Mucosa of rectum (tissue), 2 donors: ENCODE measurements around the gene OCA2.

Experiments used
- H3K27ac ChIP-seq, 2 donors: one replicate each; pipeline ENCODE4 v1.7.0; 2013; ENCODE audit warnings: inconsistent platforms in 2 of 2, low read depth in 2 of 2, low read length in 2 of 2
- H3K27me3 ChIP-seq, 2 donors: one replicate each; pipeline ENCODE4 v1.7.0; 2013; ENCODE audit warnings: low read length in 2 of 2; ENCODE audit not compliant: control insufficient read depth in 2 of 2, insufficient read depth in 2 of 2
- H3K36me3 ChIP-seq, 2 donors: one replicate each; pipeline ENCODE4 v1.7.0; 2013; ENCODE audit warnings: low read length in 2 of 2; ENCODE audit not compliant: control insufficient read depth in 2 of 2, insufficient read depth in 2 of 2
- H3K4me1 ChIP-seq, 2 donors: one replicate each; pipeline ENCODE4 v1.7.0; 2013; ENCODE audit warnings: low read length in 2 of 2, mild to moderate bottlenecking in 1 of 2; ENCODE audit not compliant: control insufficient read depth in 2 of 2, insufficient read depth in 2 of 2
- H3K4me3 ChIP-seq, 2 donors: one replicate each; pipeline ENCODE4 v1.7.0; 2013; ENCODE audit warnings: low read length in 2 of 2
- H3K9ac ChIP-seq, 2 donors: one replicate each; pipeline ENCODE4 v1.7.0; 2013; ENCODE audit warnings: low read length in 2 of 2, low read depth in 1 of 2, mild to moderate bottlenecking in 1 of 2
- H3K9me3 ChIP-seq, 2 donors: one replicate each; pipeline ENCODE4 v1.7.0; 2013; ENCODE audit warnings: low read length in 2 of 2; ENCODE audit not compliant: control insufficient read depth in 2 of 2
- donor health status: healthy.
- donor health status: Normal muscosa, but diverticular disease.

OCA2 gene

GRCh38 chr15:28004143-28005003, 94.7 kb downstream of the OCA2 start:
- no peaks in the 10 kb centered on the region for H3K9me3 ChIP-seq
- H3K27ac ChIP-seq, result no peak overlapping the region
- H3K4me1 ChIP-seq, result no peaks in the 10 kb centered on the region
- no peak overlapping the region for H3K9ac ChIP-seq
- H3K36me3 ChIP-seq, result no peaks in the 10 kb centered on the region
- no peak overlapping the region for H3K4me3 ChIP-seq
- H3K27me3 ChIP-seq, result no peaks in the 10 kb centered on the region

DNA sequence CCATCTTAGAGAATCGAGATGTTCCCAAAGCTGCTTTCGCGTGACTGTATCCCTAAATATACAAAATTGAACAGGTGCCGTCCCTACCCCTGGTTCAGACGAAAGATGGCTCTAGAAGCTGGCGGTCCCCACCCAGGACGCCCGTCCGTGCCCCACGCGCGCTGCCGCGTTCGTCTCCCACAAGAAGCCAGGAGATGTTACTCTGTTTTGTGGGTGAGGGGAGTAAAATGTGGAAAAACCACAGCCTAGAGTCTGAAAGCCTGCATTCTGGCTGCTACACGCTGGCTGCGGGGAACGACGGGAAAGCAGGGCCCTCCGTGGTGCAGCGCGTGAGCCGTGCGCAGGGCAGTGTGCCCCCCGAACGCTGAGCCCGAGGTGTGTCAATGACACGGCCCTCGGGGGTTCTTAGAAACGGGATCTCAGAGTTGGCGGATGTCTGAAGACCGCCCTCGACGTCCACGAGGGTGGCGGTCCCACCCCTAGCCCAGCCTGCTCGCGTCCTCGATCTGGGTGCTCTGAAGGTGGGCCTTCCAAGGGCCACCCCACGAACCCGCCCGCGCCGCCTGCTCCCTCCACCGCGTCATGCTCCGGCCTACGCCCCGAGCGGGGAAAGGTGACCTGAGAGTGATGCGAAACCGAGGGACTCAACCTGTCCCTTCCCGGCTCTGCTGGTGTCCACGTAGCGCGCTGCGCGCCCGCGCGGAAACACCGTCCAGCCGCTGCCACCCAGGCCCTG, 95.6 kb downstream of the OCA2 start:
- H3K4me3 ChIP-seq, result no peak overlapping the region
- H3K36me3 ChIP-seq, result no peaks in the 10 kb centered on the region
- no peaks in the 10 kb centered on the region for H3K9me3 ChIP-seq
- H3K9ac ChIP-seq, result no peak overlapping the region
- no peaks in the 10 kb centered on the region for H3K4me1 ChIP-seq
- no peaks in the 10 kb centered on the region for H3K27me3 ChIP-seq
- H3K27ac ChIP-seq, result no peak overlapping the region

GRCh38 chr15:28002867-28003266, 96.2 kb downstream of the OCA2 start:
- Histone ChIP-seq H3K9me3 (no peaks in the 10 kb centered on the region), H3K27me3 (no peaks in the 10 kb centered on the region), H3K27ac (no peak overlapping the region), H3K4me1 (no peaks in the 10 kb centered on the region), H3K36me3 (no peaks in the 10 kb centered on the region), H3K4me3 (no peak overlapping the region), H3K9ac (no peak overlapping the region)

GRCh38 chr15:28002136-28002861, 96.8 kb downstream of the OCA2 start:
- Histone ChIP-seq H3K27ac (no peak overlapping the region), H3K4me3 (no peak overlapping the region), H3K36me3 (no peaks in the 10 kb centered on the region), H3K9ac (no peak overlapping the region), H3K27me3 (no peaks in the 10 kb centered on the region), H3K9me3 (no peaks in the 10 kb centered on the region), H3K4me1 (no peaks in the 10 kb centered on the region)

- Histone ChIP-seq H3K36me3 (no peaks in the 10 kb centered on the region), H3K27ac (no peak overlapping the region), H3K27me3 (no peaks in the 10 kb centered on the region), H3K4me3 (no peak overlapping the region), H3K4me1 (no peaks in the 10 kb centered on the region), H3K9ac (no peak overlapping the region), H3K9me3 (no peaks in the 10 kb centered on the region)
Observed at GRCh38 chr15:28001641-28002040, 97.5 kb downstream of the OCA2 start.

DNA sequence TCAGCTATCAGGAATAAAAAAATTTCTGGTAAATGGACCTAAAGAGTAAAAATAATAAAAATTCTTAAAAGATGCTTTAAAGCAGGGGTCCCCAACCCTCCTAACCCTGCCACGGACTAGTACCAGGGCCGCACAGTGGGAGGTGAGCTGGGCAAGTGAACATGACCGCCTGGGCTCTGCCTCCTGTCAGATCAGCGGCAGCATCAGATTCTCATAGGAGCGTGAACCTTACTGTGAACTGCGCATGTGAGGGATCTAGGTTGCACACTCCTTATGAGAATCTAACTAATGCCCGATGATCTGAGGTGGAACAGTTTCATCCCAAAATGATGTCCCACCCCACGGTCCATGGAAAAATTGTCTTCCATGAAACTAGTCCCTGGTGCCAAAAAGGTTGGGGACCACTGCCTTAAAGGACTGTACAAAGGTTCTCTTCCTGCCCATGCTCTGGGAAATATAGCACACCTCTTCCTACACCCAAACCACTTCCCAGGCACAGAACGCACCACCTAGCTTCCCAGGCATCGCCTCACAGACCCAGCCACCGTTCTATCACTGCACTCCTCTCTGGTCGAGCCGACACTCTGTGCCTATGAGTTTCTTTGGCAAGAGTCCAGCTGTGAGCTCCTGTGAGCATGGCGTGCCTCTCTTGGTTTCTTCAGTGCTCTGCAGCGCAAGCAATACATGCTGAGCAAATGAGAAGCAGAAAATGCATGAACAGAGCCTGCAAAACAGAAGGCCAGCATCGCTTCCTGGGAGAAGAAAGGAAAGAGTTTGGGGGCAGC, 104.9 kb downstream of the OCA2 start:
- Histone ChIP-seq H3K9me3 (no peaks in the 10 kb centered on the region), H3K27me3 (no peaks in the 10 kb centered on the region), H3K9ac (no peak overlapping the region), H3K36me3 (no peaks in the 10 kb centered on the region), H3K4me1 (no peaks in the 10 kb centered on the region), H3K4me3 (no peak overlapping the region), H3K27ac (no peak overlapping the region)

GRCh38 chr15:27993544-27993943, 105.6 kb downstream of the OCA2 start:
- H3K4me3 ChIP-seq, result no peak overlapping the region

GRCh38 chr15:27990521-27991515, 108.3 kb downstream of the OCA2 start:
- Histone ChIP-seq H3K9ac (no peak overlapping the region), H3K36me3 (no peaks in the 10 kb centered on the region), H3K27me3 (no peaks in the 10 kb centered on the region), H3K9me3 (no peaks in the 10 kb centered on the region), H3K4me3 (no peak overlapping the region), H3K4me1 (no peaks in the 10 kb centered on the region), H3K27ac (no peak overlapping the region)

More at GRCh38 chr15:27993544-27993943, 105.6 kb downstream of the OCA2 start:
- Histone ChIP-seq H3K9me3 (no peaks in the 10 kb centered on the region), H3K9ac (no peak overlapping the region), H3K27me3 (no peaks in the 10 kb centered on the region), H3K36me3 (no peaks in the 10 kb centered on the region), H3K27ac (no peak overlapping the region), H3K4me1 (no peaks in the 10 kb centered on the region)

DNA sequence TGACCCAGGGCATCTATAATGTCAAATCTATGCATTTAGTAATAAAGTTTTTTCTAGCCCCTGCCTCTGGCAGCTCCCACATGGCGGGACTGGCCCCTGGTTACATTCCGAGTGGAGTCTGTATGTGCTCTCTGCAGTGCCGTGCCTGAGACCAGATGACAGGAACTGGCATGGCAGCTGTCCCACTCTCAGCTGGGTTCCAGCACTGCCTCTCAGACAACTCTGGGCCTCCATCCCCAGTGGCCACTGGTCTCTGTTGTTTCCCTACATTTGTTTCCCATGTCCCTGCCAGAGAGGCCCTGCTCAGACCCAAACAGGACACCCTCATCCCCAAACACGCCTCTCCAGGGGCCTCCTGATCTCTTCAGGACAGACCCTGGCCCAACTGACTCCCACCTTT, 109.3 kb downstream of the OCA2 start:
- H3K4me1 ChIP-seq, result no peaks in the 10 kb centered on the region
- no peak overlapping the region for H3K9ac ChIP-seq
- H3K4me3 ChIP-seq, result no peak overlapping the region
- no peaks in the 10 kb centered on the region for H3K27me3 ChIP-seq
- H3K36me3 ChIP-seq, result no peaks in the 10 kb centered on the region
- no peak overlapping the region for H3K27ac ChIP-seq
- peaks cover 0 to 2% of the 10 kb centered on the region in 2 donors for H3K9me3 ChIP-seq
